ENCODE data around the gene NFYC. TPM values are rescaled to one million over a fixed set of nuclear protein-coding genes. Genes with fewer than 3 reads are reported as not detected.

The NFYC gene
- total RNA-seq, 2 donors from 2014 or later: 43.6 to 59.0 TPM

GRCh38 chr1:40745176-40745575 lies 53.7 kb downstream of the NFYC start:
- no peaks in the 10 kb centered on the region for H3K27me3 ChIP-seq (ENCODE audit: control insufficient read depth, insufficient read depth, low read length, poor library complexity, severe bottlenecking)
- H3K4me1 ChIP-seq (ENCODE audit: control insufficient read depth, insufficient read depth, low read length): peaks cover 20% of the 10 kb centered on the region
- H3K36me3 Mint-ChIP-seq (ENCODE audit: low read depth): peaks cover 54% of the 10 kb centered on the region
- no peak for DNase-seq
- H3K9me3 Mint-ChIP-seq: no peaks in the 10 kb centered on the region
- TF ChIP-seq CTCF (conservative IDR thresholded peaks at IDR 0.05): no peak
- WGBS, 2 experiments (ENCODE audit: insufficient coverage in 1 of 2, insufficient read length in 1 of 2): 100% methylated on average over 1 of the region's 1 CpG; no CpG with 5 or more reads in 1 of the 2 experiments
- H3K4me3 ChIP-seq (ENCODE audit: low read length): no peak overlapping the region
- no peaks in the 10 kb centered on the region for H3K27me3 Mint-ChIP-seq (ENCODE audit: insufficient read depth)
- H3K4me3 Mint-ChIP-seq: no peak overlapping the region
- no peaks in the 10 kb centered on the region for H3K9me3 ChIP-seq (ENCODE audit: control insufficient read depth, low read length)
- H3K27ac ChIP-seq (ENCODE audit: low read depth, low read length): no peak overlapping the region
- no peak overlapping the region for H3K27ac Mint-ChIP-seq
- H3K36me3 ChIP-seq (ENCODE audit: control insufficient read depth, insufficient read depth, low read length): peaks cover 75% of the 10 kb centered on the region
- no peak overlapping the region for H3K9ac ChIP-seq (ENCODE audit: extremely low read depth, low read length, poor library complexity, severe bottlenecking)
- peaks cover 58% of the 10 kb centered on the region for H3K4me1 Mint-ChIP-seq

GRCh38 chr1:40746344-40747090 lies 55.0 kb downstream of the NFYC start:
- peaks cover 54% of the 10 kb centered on the region for H3K36me3 Mint-ChIP-seq (ENCODE audit: low read depth)

More at GRCh38 chr1:40746344-40747090, 55.0 kb downstream of the NFYC start:
- Histone ChIP-seq H3K4me3 (ENCODE audit: low read length) (no peak overlapping the region), H3K27ac (ENCODE audit: low read depth, low read length) (no peak overlapping the region), H3K36me3 (ENCODE audit: control insufficient read depth, insufficient read depth, low read length) (peaks cover 77% of the 10 kb centered on the region), H3K9ac (ENCODE audit: extremely low read depth, low read length, poor library complexity, severe bottlenecking) (no peak overlapping the region), H3K4me1 (ENCODE audit: control insufficient read depth, insufficient read depth, low read length) (peaks cover 15% of the 10 kb centered on the region), H3K9me3 (ENCODE audit: control insufficient read depth, low read length) (no peaks in the 10 kb centered on the region), H3K27me3 (ENCODE audit: control insufficient read depth, insufficient read depth, low read length, poor library complexity, severe bottlenecking) (no peaks in the 10 kb centered on the region)
- Mint-ChIP-seq H3K4me3 (no peak overlapping the region), H3K27ac (no peak overlapping the region), H3K4me1 (peaks cover 57% of the 10 kb centered on the region), H3K9me3 (no peaks in the 10 kb centered on the region), H3K27me3 (ENCODE audit: insufficient read depth) (no peaks in the 10 kb centered on the region)
- 93 to 100% methylated on average over 2 of the region's 2 CpGs for WGBS, 2 experiments (ENCODE audit: insufficient coverage in 1 of 2, insufficient read length in 1 of 2)
- DNase-seq: no peak
- no peak for TF ChIP-seq CTCF (conservative IDR thresholded peaks at IDR 0.05)
